Activated naive CD4-positive, alpha-beta T cell treated with anti-CD3 and anti-CD28 coated beads, Interleukin-2, amount 50 U/mL, for 24 hours (primary cell): ENCODE data around the gene AIF1.
A peak's percentile ranks its signal among the peaks of the same experiment; 100 is the strongest.

Experiments
- H3K27ac Mint-ChIP-seq: one replicate; pipeline ENCODE4 v1.8.0; 2021; ENCODE audit warnings: mild to moderate bottlenecking, mixed read lengths
- H3K27me3 Mint-ChIP-seq: one replicate; pipeline ENCODE4 v1.8.0; 2021; ENCODE audit warnings: mixed read lengths
- H3K36me3 Mint-ChIP-seq: one replicate; pipeline ENCODE4 v1.8.0; 2021; ENCODE audit warnings: mixed read lengths
- H3K4me1 Mint-ChIP-seq: one replicate; pipeline ENCODE4 v1.8.0; 2021; ENCODE audit warnings: mixed read lengths
- H3K4me3 Mint-ChIP-seq: one replicate; pipeline ENCODE4 v1.8.0; 2021; ENCODE audit warnings: mild to moderate bottlenecking, mixed read lengths
- H3K9me3 Mint-ChIP-seq: one replicate; pipeline ENCODE4 v1.8.0; 2021; ENCODE audit warnings: mixed read lengths

The AIF1 gene

GRCh38 chr6:31592396-31592771 lies 22.6 kb upstream of the AIF1 start:
- Mint-ChIP-seq H3K27me3 (no peaks in the 10 kb centered on the region), H3K9me3 (no peaks in the 10 kb centered on the region), H3K4me3 (peak overlapping the region; percentile 68), H3K4me1 (peaks cover 61% of the 10 kb centered on the region), H3K36me3 (peaks cover 2% of the 10 kb centered on the region), H3K27ac (peak overlapping the region; percentile 84)

- Mint-ChIP-seq H3K27me3 (no peaks in the 10 kb centered on the region), H3K9me3 (no peaks in the 10 kb centered on the region), H3K4me3 (peak overlapping the region; percentile 37), H3K4me1 (peaks cover 54% of the 10 kb centered on the region), H3K27ac (peak overlapping the region; percentile 25), H3K36me3 (no peaks in the 10 kb centered on the region)
These were observed 18.0 kb upstream of the AIF1 start for GRCh38 chr6:31597006-31597405.

GRCh38 chr6:31607317-31607716 lies 7.7 kb upstream of the AIF1 start:
- Mint-ChIP-seq H3K4me1 (no peaks in the 10 kb centered on the region), H3K27me3 (no peaks in the 10 kb centered on the region), H3K9me3 (no peaks in the 10 kb centered on the region), H3K36me3 (no peaks in the 10 kb centered on the region), H3K27ac (no peak overlapping the region), H3K4me3 (no peak overlapping the region)

- Mint-ChIP-seq H3K36me3 (no peaks in the 10 kb centered on the region), H3K9me3 (no peaks in the 10 kb centered on the region), H3K27ac (no peak overlapping the region), H3K4me3 (no peak overlapping the region), H3K27me3 (no peaks in the 10 kb centered on the region), H3K4me1 (peaks cover 4% of the 10 kb centered on the region)
These were observed 5.3 kb upstream of the AIF1 start for GRCh38 chr6:31609519-31610406.

- Mint-ChIP-seq H3K27me3 (no peaks in the 10 kb centered on the region), H3K4me1 (peaks cover 16% of the 10 kb centered on the region), H3K4me3 (no peak overlapping the region), H3K9me3 (no peaks in the 10 kb centered on the region), H3K27ac (no peak overlapping the region), H3K36me3 (no peaks in the 10 kb centered on the region)
These were observed 4.1 kb upstream of the AIF1 start for GRCh38 chr6:31610968-31611367.

GRCh38 chr6:31614075-31614619 lies 887 bp upstream of the AIF1 start:
- Mint-ChIP-seq H3K27ac (peak overlapping the region; percentile 97), H3K36me3 (no peaks in the 10 kb centered on the region), H3K4me3 (no peak overlapping the region), H3K9me3 (no peaks in the 10 kb centered on the region), H3K27me3 (no peaks in the 10 kb centered on the region), H3K4me1 (peaks cover 32% of the 10 kb centered on the region)

GRCh38 chr6:31615748-31616147 lies 714 bp downstream of the AIF1 start:
- Mint-ChIP-seq H3K4me3 (peak overlapping the region; percentile 76), H3K9me3 (no peaks in the 10 kb centered on the region), H3K36me3 (no peaks in the 10 kb centered on the region), H3K27me3 (no peaks in the 10 kb centered on the region), H3K27ac (peak overlapping the region; percentile 97), H3K4me1 (peaks cover 38% of the 10 kb centered on the region)

- Mint-ChIP-seq H3K27ac (peak overlapping the region; percentile 13), H3K4me3 (no peak overlapping the region), H3K36me3 (peaks cover 3% of the 10 kb centered on the region), H3K9me3 (no peaks in the 10 kb centered on the region), H3K4me1 (peaks cover 43% of the 10 kb centered on the region), H3K27me3 (no peaks in the 10 kb centered on the region)
These were observed 2.0 kb downstream of the AIF1 start for GRCh38 chr6:31617010-31617409.

GRCh38 chr6:31619805-31620585 lies 5.0 kb downstream of the AIF1 start:
- Mint-ChIP-seq H3K4me1 (peaks cover 50% of the 10 kb centered on the region), H3K9me3 (no peaks in the 10 kb centered on the region), H3K4me3 (peak overlapping the region; percentile 95), H3K27ac (peak overlapping the region; percentile 97), H3K36me3 (peaks cover 14% of the 10 kb centered on the region), H3K27me3 (no peaks in the 10 kb centered on the region)

- Mint-ChIP-seq H3K27me3 (no peaks in the 10 kb centered on the region), H3K9me3 (no peaks in the 10 kb centered on the region), H3K27ac (peak within 1 kb of the TSS; percentile 99), H3K4me1 (peaks cover 43% of the 10 kb centered on the region), H3K4me3 (peak within 1 kb of the TSS; percentile 95), H3K36me3 (peaks cover 14% of the 10 kb centered on the region)
These were observed 5.7 kb downstream of the AIF1 start, which contains the start of gene PRRC2A for GRCh38 chr6:31620586-31621319. Gene PRRC2A (plus strand): TSS chr6:31620715. CDS start chr6:31622790, 2,075 bp downstream.

GRCh38 chr6:31621320-31621939 lies 6.4 kb downstream of the AIF1 start:
- Mint-ChIP-seq H3K27ac (peak overlapping the region; percentile 99), H3K27me3 (no peaks in the 10 kb centered on the region), H3K4me1 (peaks cover 40% of the 10 kb centered on the region), H3K4me3 (peak overlapping the region; percentile 95), H3K9me3 (no peaks in the 10 kb centered on the region), H3K36me3 (peaks cover 18% of the 10 kb centered on the region)

GRCh38 chr6:31621991-31622390 lies 7.0 kb downstream of the AIF1 start:
- peak overlapping the region; percentile 99 for H3K27ac Mint-ChIP-seq
- H3K36me3 Mint-ChIP-seq: peaks cover 20% of the 10 kb centered on the region
- H3K9me3 Mint-ChIP-seq: no peaks in the 10 kb centered on the region
- no peaks in the 10 kb centered on the region for H3K27me3 Mint-ChIP-seq
- H3K4me1 Mint-ChIP-seq: peaks cover 34% of the 10 kb centered on the region
- peak overlapping the region; percentile 95 for H3K4me3 Mint-ChIP-seq

- Mint-ChIP-seq H3K9me3 (no peaks in the 10 kb centered on the region), H3K27ac (peak overlapping the region; percentile 99), H3K36me3 (peaks cover 27% of the 10 kb centered on the region), H3K4me3 (peak overlapping the region; percentile 95), H3K4me1 (peaks cover 40% of the 10 kb centered on the region), H3K27me3 (no peaks in the 10 kb centered on the region)
These were observed 7.7 kb downstream of the AIF1 start for GRCh38 chr6:31622684-31623091.

GRCh38 chr6:31624070-31624469 lies 9.0 kb downstream of the AIF1 start:
- Mint-ChIP-seq H3K9me3 (no peaks in the 10 kb centered on the region), H3K4me1 (peaks cover 36% of the 10 kb centered on the region), H3K36me3 (peaks cover 27% of the 10 kb centered on the region), H3K27ac (peak overlapping the region; percentile 32), H3K27me3 (no peaks in the 10 kb centered on the region), H3K4me3 (no peak overlapping the region)

- Mint-ChIP-seq H3K4me3 (no peak overlapping the region), H3K36me3 (peaks cover 31% of the 10 kb centered on the region), H3K27me3 (no peaks in the 10 kb centered on the region), H3K9me3 (no peaks in the 10 kb centered on the region), H3K27ac (no peak overlapping the region), H3K4me1 (peaks cover 25% of the 10 kb centered on the region)
These were observed 11.9 kb downstream of the AIF1 start for GRCh38 chr6:31626952-31627351.
